Mesendoderm (in vitro differentiated cells): ENCODE measurements around the gene OASL.
A peak's percentile ranks its signal among the peaks of the same experiment; 100 is the strongest.
"Not testable (repeated sequence)": the region's sequence is repeated elsewhere in the genome, so short reads cannot be mapped to it uniquely, and the experiment has no call there.

Experiments
- DNase-seq: peaks from one replicate; pipeline ENCODE4 v3.0.0; 2013
- H2AK5ac ChIP-seq: 2 replicates; pipeline ENCODE4 v1.6.1; 2013; ENCODE audit warnings: low read length, inconsistent platforms
- H2BK120ac ChIP-seq: 2 replicates; pipeline ENCODE4 v1.6.1; 2013; ENCODE audit warnings: low read depth, mild to moderate bottlenecking, low read length, moderate library complexity, mixed read lengths
- H2BK15ac ChIP-seq: replicated peaks from 2 replicates; pipeline ENCODE4 v1.6.1; 2013; ENCODE audit warnings: low read depth, mild to moderate bottlenecking, moderate library complexity
- H2BK5ac ChIP-seq: 2 replicates; pipeline ENCODE4 v1.6.1; 2013; ENCODE audit warnings: low read length, inconsistent platforms
- H3K18ac ChIP-seq: 2 replicates; pipeline ENCODE4 v1.6.1; 2013; ENCODE audit warnings: mild to moderate bottlenecking, low read length, mixed read lengths
- H3K23ac ChIP-seq: one replicate; pipeline ENCODE4 v1.6.1; 2013; ENCODE audit warnings: low read length
- H3K27ac ChIP-seq: 2 replicates; pipeline ENCODE4 v1.5.1; 2013; ENCODE audit warnings: low read depth, mild to moderate bottlenecking, inconsistent platforms, low read length, moderate library complexity
- H3K27me3 ChIP-seq: 2 replicates; pipeline ENCODE4 v1.6.1; 2013; ENCODE audit warnings: low read length, control low read depth, mild to moderate bottlenecking, inconsistent platforms; ENCODE audit not compliant: insufficient read depth, poor library complexity
- H3K36me3 ChIP-seq: 2 replicates; pipeline ENCODE4 v1.6.1; 2013; ENCODE audit warnings: low read length, inconsistent platforms; ENCODE audit not compliant: control insufficient read depth, insufficient read depth
- H3K4ac ChIP-seq: one replicate; pipeline ENCODE4 v1.6.1; 2013; ENCODE audit warnings: low read depth, mild to moderate bottlenecking, low read length, moderate library complexity
- H3K4me1 ChIP-seq: 2 replicates; pipeline ENCODE4 v1.6.1; 2013; ENCODE audit warnings: low read depth, low read length, inconsistent platforms; ENCODE audit not compliant: control insufficient read depth
- H3K4me2 ChIP-seq: 2 replicates; pipeline ENCODE4 v1.6.1; 2013; ENCODE audit warnings: low read length
- H3K4me3 ChIP-seq: 2 replicates; pipeline ENCODE4 v1.5.1; 2013; ENCODE audit warnings: mild to moderate bottlenecking, low read length
- H3K56ac ChIP-seq: one replicate; pipeline ENCODE4 v1.6.1; 2013; ENCODE audit warnings: low read length
- H3K79me1 ChIP-seq: 2 replicates; pipeline ENCODE4 v1.6.1; 2013; ENCODE audit warnings: low read length, inconsistent platforms
- H3K79me2 ChIP-seq: 2 replicates; pipeline ENCODE4 v1.6.1; 2013; ENCODE audit warnings: mild to moderate bottlenecking, low read length; ENCODE audit not compliant: control insufficient read depth, insufficient read depth
- H3K9ac ChIP-seq: 2 replicates; pipeline ENCODE4 v1.6.1; 2013; ENCODE audit warnings: low read length, inconsistent platforms
- H4K5ac ChIP-seq: one replicate; pipeline ENCODE4 v1.6.1; 2013; ENCODE audit warnings: low read length
- H4K8ac ChIP-seq: one replicate; pipeline ENCODE4 v1.6.1; 2013; ENCODE audit warnings: low read depth, mild to moderate bottlenecking, control low read depth, low read length, moderate library complexity
- WGBS: extraction: QIAGEN DNeasy Blood & Tissue Kit; methylation state at CpG from one replicate; pipeline ENCODE4 v1.1.7; 2013; ENCODE audit warnings: low lambda C conversion rate, missing lambda C conversion rate; ENCODE audit not compliant: insufficient coverage; ENCODE audit errors: extremely low coverage; 5-methylcytosine and 5-hydroxymethylcytosine counted together

Gene OASL

DNA sequence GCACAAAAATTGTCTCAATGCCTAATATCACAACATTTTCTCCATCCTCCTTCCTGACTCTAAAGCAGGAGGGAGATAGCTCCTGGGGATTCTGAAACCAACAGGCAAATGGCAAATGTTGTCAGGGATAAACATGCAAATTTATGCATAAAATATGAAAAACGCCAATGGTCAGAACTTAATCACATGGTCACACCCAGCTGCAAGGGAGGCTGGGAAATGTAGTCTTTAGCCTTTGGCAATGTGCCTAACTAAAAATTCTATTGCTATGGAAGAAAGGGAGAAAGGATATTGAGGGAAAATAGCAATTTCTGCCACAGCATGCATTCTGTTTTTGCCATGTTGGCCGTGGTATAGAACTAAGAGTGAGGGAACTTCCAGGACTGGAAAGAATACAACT lies 11.7 kb upstream of the OASL start:
- Histone ChIP-seq H3K79me2 (no peaks in the 10 kb centered on the region), H2AK5ac (no peak overlapping the region), H2BK5ac (no peak overlapping the region), H3K79me1 (no peaks in the 10 kb centered on the region), H3K4me2 (no peak overlapping the region), H3K4me1 (no peaks in the 10 kb centered on the region), H3K4me3 (no peak overlapping the region), H2BK15ac (no peak overlapping the region), H3K4ac (no peak overlapping the region), H4K5ac (no peak overlapping the region), H3K27me3 (no peaks in the 10 kb centered on the region), H3K18ac (no peak overlapping the region), H3K56ac (no peak overlapping the region), H2BK120ac (no peak overlapping the region), H3K36me3 (no peaks in the 10 kb centered on the region), H3K9ac (no peak overlapping the region), H3K23ac (no peak overlapping the region), H4K8ac (no peak overlapping the region), H3K27ac (no peak overlapping the region)
- WGBS: no CpG with 5 or more reads among the region's 2 CpGs
- DNase-seq: peak; percentile 14

DNA sequence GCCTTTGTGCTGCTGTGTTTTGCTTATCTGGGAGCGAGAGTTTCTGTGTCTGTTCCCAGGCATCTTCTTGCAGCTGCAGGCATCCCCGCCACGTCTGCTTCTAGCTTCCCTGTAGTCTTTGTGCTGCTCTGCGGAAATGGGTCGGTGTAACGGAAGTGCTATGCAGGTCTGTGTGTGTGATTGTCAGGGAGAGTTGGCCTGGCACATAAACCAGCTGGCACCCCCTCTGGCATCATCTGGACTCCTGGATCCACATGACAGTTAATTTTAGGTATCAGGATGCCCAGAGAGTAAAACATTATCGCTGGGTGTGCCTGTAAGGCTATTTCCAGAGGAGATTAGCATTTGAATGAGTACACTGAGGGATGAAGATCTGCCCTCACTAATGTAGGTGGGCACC lies 9.4 kb upstream of the OASL start:
- Histone ChIP-seq H3K4ac (no peak overlapping the region), H4K8ac (no peak overlapping the region), H2AK5ac (no peak overlapping the region), H3K9ac (no peak overlapping the region), H2BK15ac (no peak overlapping the region), H3K79me2 (no peaks in the 10 kb centered on the region), H3K4me2 (no peak overlapping the region), H3K36me3 (no peaks in the 10 kb centered on the region), H2BK120ac (no peak overlapping the region), H3K4me1 (no peaks in the 10 kb centered on the region), H3K27me3 (no peaks in the 10 kb centered on the region), H3K18ac (no peak overlapping the region), H2BK5ac (no peak overlapping the region), H3K4me3 (no peak overlapping the region), H3K23ac (no peak overlapping the region), H3K56ac (no peak overlapping the region), H3K27ac (no peak overlapping the region), H4K5ac (no peak overlapping the region), H3K79me1 (no peaks in the 10 kb centered on the region)
- no CpG with 5 or more reads among the region's 7 CpGs for WGBS
- DNase-seq: no peak

DNA sequence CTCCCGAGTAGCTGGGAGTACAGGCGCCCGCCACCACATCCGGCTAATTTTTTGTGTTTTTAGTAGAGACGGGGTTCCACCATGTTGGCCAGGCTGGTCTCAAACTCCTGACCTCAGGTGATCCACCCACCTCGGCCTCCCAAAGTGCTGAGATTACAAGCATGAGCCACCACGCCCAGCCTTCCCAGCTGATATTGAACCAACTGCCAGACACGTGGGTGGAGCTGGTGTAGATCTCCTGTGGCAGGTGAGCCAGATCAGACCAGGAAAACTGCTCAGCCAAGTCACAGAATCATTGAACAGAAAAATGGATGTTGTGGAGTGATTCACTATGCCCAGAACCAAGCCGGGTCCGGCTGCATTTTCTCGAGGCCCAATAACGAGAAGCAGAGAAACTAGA lies 8.4 kb upstream of the OASL start:
- not testable (repeated sequence) for H3K79me2 ChIP-seq, H3K56ac ChIP-seq, H3K4ac ChIP-seq, H3K23ac ChIP-seq, H4K5ac ChIP-seq, H3K27me3 ChIP-seq, H3K18ac ChIP-seq, H2BK5ac ChIP-seq, H3K9ac ChIP-seq, H2AK5ac ChIP-seq, H3K36me3 ChIP-seq, H3K27ac ChIP-seq, H2BK15ac ChIP-seq, H4K8ac ChIP-seq, H3K4me1 ChIP-seq, H3K4me3 ChIP-seq, H3K4me2 ChIP-seq, H3K79me1 ChIP-seq, DNase-seq, H2BK120ac ChIP-seq
- no CpG with 5 or more reads among the region's 12 CpGs for WGBS

DNA sequence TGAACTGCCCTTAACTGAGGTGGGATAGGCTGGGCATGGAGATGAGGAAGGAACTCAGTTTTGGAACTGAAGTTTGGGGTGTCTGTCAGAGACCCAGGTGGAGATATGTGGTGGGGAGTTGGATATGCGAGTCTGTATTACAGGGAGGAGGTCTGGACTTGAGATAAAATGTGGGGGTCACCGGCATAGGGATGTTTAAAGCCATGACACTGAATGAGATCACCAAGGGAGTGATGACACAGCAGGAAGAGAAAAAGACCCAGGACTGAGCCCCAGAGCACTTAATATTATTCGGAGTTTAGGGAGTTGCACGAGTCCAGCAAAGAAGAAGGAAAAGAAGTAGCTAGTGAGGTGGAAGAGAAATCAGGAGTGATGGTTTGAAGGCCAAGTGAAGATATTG lies 4.0 kb upstream of the OASL start:
- WGBS: no CpG with 5 or more reads among the region's 4 CpGs
- H3K79me1 ChIP-seq: no peaks in the 10 kb centered on the region
- no peak for DNase-seq
- no peak overlapping the region for H4K8ac ChIP-seq
- H2BK15ac ChIP-seq: no peak overlapping the region
- H3K9ac ChIP-seq: no peak overlapping the region
- no peak overlapping the region for H3K4me2 ChIP-seq
- H3K23ac ChIP-seq: no peak overlapping the region
- no peaks in the 10 kb centered on the region for H3K27me3 ChIP-seq
- H3K4ac ChIP-seq: no peak overlapping the region
- H2AK5ac ChIP-seq: no peak overlapping the region
- no peak overlapping the region for H4K5ac ChIP-seq
- H3K36me3 ChIP-seq: no peaks in the 10 kb centered on the region
- no peak overlapping the region for H2BK120ac ChIP-seq
- no peaks in the 10 kb centered on the region for H3K79me2 ChIP-seq
- no peak overlapping the region for H2BK5ac ChIP-seq
- H3K27ac ChIP-seq: no peak overlapping the region
- H3K56ac ChIP-seq: no peak overlapping the region
- no peak overlapping the region for H3K4me3 ChIP-seq
- H3K4me1 ChIP-seq: no peaks in the 10 kb centered on the region
- no peak overlapping the region for H3K18ac ChIP-seq

DNA sequence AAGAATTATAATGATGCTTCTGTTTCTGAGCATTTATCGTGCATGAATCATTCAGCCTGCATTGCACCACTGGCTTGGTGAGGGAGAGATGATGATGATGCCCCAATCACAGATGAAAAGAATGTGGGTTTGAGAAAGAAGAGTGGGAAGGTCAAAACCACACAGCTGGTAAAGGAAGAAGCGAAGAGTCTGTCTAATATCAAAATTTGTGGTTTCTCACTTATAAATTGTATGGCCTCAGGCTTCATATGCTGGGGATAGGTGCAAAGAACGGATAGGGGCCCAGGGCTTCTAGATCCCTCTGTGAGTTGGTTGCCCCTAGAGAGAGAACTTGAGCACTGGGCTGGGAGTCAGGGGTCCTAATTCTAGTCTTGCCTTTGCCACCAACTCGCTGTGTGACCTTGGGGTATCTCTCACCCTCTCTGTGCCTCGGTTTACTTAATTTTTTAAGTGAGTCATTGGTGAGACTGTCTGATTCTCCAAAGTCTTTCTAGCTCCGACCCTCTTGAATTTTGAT lies 2.2 kb downstream of the OASL start:
- no peak overlapping the region for H2AK5ac ChIP-seq
- H3K56ac ChIP-seq: no peak overlapping the region
- no peak overlapping the region for H4K8ac ChIP-seq
- no peak overlapping the region for H4K5ac ChIP-seq
- no peak overlapping the region for H2BK15ac ChIP-seq
- no peak overlapping the region for H3K27ac ChIP-seq
- no peak overlapping the region for H3K4ac ChIP-seq
- WGBS: no CpG with 5 or more reads among the region's 6 CpGs
- H3K27me3 ChIP-seq: no peaks in the 10 kb centered on the region
- no peak overlapping the region for H3K9ac ChIP-seq
- no peaks in the 10 kb centered on the region for H3K4me1 ChIP-seq
- H2BK5ac ChIP-seq: no peak overlapping the region
- H3K18ac ChIP-seq: no peak overlapping the region
- no peak overlapping the region for H2BK120ac ChIP-seq
- DNase-seq: no peak
- no peak overlapping the region for H3K4me3 ChIP-seq
- H3K79me2 ChIP-seq: no peaks in the 10 kb centered on the region
- H3K23ac ChIP-seq: no peak overlapping the region
- H3K36me3 ChIP-seq: no peaks in the 10 kb centered on the region
- no peak overlapping the region for H3K4me2 ChIP-seq
- H3K79me1 ChIP-seq: no peaks in the 10 kb centered on the region

DNA sequence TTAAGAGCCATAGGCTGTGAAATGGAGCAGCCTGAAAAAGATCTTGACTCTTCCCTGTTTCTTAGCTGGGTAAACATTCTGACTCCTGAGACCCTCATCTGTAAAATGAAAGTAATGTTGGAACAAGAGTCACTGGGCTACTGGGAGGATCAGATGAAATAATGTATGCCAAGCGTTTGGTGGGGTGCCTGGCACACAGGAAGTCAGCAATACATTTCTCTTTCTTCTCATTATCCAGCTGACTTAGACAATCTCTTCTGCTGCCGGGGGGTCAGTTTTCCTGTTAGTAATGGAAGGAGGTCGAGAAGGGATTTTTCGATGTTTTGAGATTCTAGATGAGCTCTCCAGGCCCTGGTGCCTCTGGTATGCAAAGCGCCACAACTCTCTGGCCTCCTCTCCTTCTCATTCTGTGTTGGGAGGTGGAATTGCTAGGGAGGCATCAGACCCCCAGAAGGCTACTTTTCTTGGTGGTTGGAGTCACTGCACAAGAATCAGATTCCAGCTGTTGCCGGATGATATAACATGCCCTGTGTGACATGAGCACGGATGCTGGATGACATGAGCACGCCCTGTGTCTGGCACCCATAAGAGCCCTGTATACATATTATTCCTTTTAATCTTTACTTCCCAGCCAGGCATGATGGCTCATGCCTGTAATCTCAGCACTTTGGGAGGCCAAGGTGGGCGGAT lies 4.3 kb downstream of the OASL start:
- H2BK5ac ChIP-seq: no peak overlapping the region
- H3K56ac ChIP-seq: no peak overlapping the region
- WGBS: no CpG with 5 or more reads among the region's 9 CpGs

More for the DNA sequence above, 4.3 kb downstream of the OASL start:
- Histone ChIP-seq H4K8ac (no peak overlapping the region), H3K27me3 (no peaks in the 10 kb centered on the region), H3K4me2 (no peak overlapping the region), H3K4me1 (no peaks in the 10 kb centered on the region), H3K9ac (no peak overlapping the region), H2BK120ac (no peak overlapping the region), H3K27ac (no peak overlapping the region), H3K36me3 (no peaks in the 10 kb centered on the region), H3K18ac (no peak overlapping the region), H3K79me1 (no peaks in the 10 kb centered on the region), H2AK5ac (no peak overlapping the region), H2BK15ac (no peak overlapping the region), H3K79me2 (no peaks in the 10 kb centered on the region), H4K5ac (no peak overlapping the region), H3K4ac (no peak overlapping the region), H3K23ac (no peak overlapping the region), H3K4me3 (no peak overlapping the region)
- no peak for DNase-seq
